HFF-Myc (cell line): ENCODE measurements around the gene ZNF622.
"Not testable (repeated sequence)": the region's sequence is repeated elsewhere in the genome, so short reads cannot be mapped to it uniquely, and the experiment has no call there.

Source experiments
- DNase-seq: peaks from one replicate; pipeline ENCODE4 v3.0.0-alpha.2; 2011; ENCODE audit warnings: low read depth; ENCODE audit errors: extremely low read depth
- H3K4me3 ChIP-seq: replicated peaks from 2 replicates; pipeline ENCODE4 v1.5.1; 2011; ENCODE audit warnings: low read depth, mild to moderate bottlenecking, control low read depth, low read length
- TF ChIP-seq, protein P1 (sequence below): IDR thresholded peaks from 2 replicates; pipeline ENCODE4 v1.5.1; 2012; ENCODE audit warnings: mild to moderate bottlenecking, low read depth, low read length, control low read depth; ENCODE audit errors: missing control alignments

The ZNF622 gene

GRCh38 chr5:16456103-16456832, 9.3 kb downstream of the ZNF622 start:
- peak; percentile 51 for DNase-seq
- TF ChIP-seq, protein P1, sequence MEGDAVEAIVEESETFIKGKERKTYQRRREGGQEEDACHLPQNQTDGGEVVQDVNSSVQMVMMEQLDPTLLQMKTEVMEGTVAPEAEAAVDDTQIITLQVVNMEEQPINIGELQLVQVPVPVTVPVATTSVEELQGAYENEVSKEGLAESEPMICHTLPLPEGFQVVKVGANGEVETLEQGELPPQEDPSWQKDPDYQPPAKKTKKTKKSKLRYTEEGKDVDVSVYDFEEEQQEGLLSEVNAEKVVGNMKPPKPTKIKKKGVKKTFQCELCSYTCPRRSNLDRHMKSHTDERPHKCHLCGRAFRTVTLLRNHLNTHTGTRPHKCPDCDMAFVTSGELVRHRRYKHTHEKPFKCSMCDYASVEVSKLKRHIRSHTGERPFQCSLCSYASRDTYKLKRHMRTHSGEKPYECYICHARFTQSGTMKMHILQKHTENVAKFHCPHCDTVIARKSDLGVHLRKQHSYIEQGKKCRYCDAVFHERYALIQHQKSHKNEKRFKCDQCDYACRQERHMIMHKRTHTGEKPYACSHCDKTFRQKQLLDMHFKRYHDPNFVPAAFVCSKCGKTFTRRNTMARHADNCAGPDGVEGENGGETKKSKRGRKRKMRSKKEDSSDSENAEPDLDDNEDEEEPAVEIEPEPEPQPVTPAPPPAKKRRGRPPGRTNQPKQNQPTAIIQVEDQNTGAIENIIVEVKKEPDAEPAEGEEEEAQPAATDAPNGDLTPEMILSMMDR, result peak; percentile 63
- no peak overlapping the region for H3K4me3 ChIP-seq

- TF ChIP-seq, protein P1, result no peak
Measured at GRCh38 chr5:16455668-16456067, 9.9 kb downstream of the ZNF622 start.

GRCh38 chr5:16454686-16455085, 10.9 kb downstream of the ZNF622 start:
- DNase-seq, result no peak
- no peak overlapping the region for H3K4me3 ChIP-seq
- TF ChIP-seq, protein P1, result no peak

More at GRCh38 chr5:16455668-16456067, 9.9 kb downstream of the ZNF622 start:
- DNase-seq, result no peak
- no peak overlapping the region for H3K4me3 ChIP-seq

DNA sequence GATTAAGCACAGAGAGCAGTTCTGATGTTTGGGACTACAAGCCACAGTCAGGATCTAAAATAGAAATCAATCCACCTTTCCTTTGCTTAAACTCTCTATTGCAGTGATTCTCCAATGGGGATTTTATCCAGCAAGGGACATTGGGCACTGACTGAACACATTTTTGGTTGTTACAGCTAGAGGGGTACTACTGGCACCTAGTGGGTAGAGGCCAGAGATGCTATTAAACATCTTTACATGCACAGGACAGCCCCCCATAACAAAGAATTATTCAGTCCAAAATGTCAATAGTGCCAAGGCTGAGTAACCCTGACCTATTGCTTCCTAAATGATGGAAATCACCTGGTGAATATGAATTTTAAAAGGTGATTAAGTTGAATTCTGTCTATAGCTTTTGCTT, 12.0 kb downstream of the ZNF622 start:
- TF ChIP-seq, protein P1, result no peak
- H3K4me3 ChIP-seq, result no peak overlapping the region
- no peak for DNase-seq

- TF ChIP-seq, protein P1, result no peak
- H3K4me3 ChIP-seq, result no peak overlapping the region
- DNase-seq, result no peak
Measured at GRCh38 chr5:16450163-16450562, 15.4 kb downstream of the ZNF622 start.

GRCh38 chr5:16446993-16447392, 18.6 kb downstream of the ZNF622 start:
- TF ChIP-seq, protein P1, result no peak
- no peak for DNase-seq

GRCh38 chr5:16437977-16438376, 27.6 kb downstream of the ZNF622 start:
- TF ChIP-seq, protein P1, result peak; percentile 9
- no peak overlapping the region for H3K4me3 ChIP-seq
- no peak for DNase-seq

More at GRCh38 chr5:16446993-16447392, 18.6 kb downstream of the ZNF622 start:
- no peak overlapping the region for H3K4me3 ChIP-seq

GRCh38 chr5:16436065-16436682, 29.4 kb downstream of the ZNF622 start:
- H3K4me3 ChIP-seq, DNase-seq: not testable (repeated sequence)
